ENCODE data around the gene NAA20.

DNA sequence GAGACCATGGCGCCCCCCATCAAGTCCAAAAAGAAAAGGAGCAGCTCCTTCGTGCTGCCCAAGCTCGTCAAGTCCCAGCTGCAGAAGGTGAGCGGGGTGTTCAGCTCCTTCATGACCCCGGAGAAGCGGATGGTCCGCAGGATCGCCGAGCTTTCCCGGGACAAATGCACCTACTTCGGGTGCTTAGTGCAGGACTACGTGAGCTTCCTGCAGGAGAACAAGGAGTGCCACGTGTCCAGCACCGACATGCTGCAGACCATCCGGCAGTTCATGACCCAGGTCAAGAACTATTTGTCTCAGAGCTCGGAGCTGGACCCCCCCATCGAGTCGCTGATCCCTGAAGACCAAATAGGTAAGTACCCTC, 41.7 kb upstream of the NAA20 start:
- TF ChIP-seq, protein P1, sequence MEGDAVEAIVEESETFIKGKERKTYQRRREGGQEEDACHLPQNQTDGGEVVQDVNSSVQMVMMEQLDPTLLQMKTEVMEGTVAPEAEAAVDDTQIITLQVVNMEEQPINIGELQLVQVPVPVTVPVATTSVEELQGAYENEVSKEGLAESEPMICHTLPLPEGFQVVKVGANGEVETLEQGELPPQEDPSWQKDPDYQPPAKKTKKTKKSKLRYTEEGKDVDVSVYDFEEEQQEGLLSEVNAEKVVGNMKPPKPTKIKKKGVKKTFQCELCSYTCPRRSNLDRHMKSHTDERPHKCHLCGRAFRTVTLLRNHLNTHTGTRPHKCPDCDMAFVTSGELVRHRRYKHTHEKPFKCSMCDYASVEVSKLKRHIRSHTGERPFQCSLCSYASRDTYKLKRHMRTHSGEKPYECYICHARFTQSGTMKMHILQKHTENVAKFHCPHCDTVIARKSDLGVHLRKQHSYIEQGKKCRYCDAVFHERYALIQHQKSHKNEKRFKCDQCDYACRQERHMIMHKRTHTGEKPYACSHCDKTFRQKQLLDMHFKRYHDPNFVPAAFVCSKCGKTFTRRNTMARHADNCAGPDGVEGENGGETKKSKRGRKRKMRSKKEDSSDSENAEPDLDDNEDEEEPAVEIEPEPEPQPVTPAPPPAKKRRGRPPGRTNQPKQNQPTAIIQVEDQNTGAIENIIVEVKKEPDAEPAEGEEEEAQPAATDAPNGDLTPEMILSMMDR (optimal IDR thresholded peaks at IDR 0.05 in 1 of 3, IDR thresholded peaks at IDR 0.05 in 1 of 3, conservative IDR thresholded peaks at IDR 0.05 in 1 of 3; ENCODE audit: extremely low read depth in 1 of 3, insufficient read depth in 2 of 3, low read length in 3 of 3), result no peak
- no peak for TF ChIP-seq EZH2 (IDR thresholded peaks at IDR 0.05; ENCODE audit: low read length)
